HEK293 (cell line): ENCODE measurements around the gene SKAP1.

ENCODE experiments used
- CTCF ChIA-PET: fragments of 350-600 bp; formaldehyde crosslinking; extraction: SDS; loops from one replicate; lab custom pipeline; 2021; ENCODE audit warnings: antibody characterized with exemption; lab: Yijun Ruan, JAX
- POLR2A ChIA-PET: fragments of 300-600 bp; formaldehyde crosslinking; extraction: SDS; loops from one replicate; lab custom pipeline; 2020; ENCODE audit warnings: antibody characterized with exemption, inconsistent platforms; lab: Yijun Ruan, JAX
- H3K27ac ChIP-seq: fragments of 200-500 bp; sonication (Bioruptor generic); 2 replicates; pipeline ENCODE4 v1.5.1; 2014; ENCODE audit warnings: low read depth, low read length, control low read depth, inconsistent platforms; ENCODE audit errors: extremely low read depth
- H3K36me3 ChIP-seq, 2 experiments: fragments of 200-500 bp in 1 of 2; sonication (Bioruptor generic) in 1 of 2; 1 replicate in 1 of 2; 2 replicates in 1 of 2; pipeline ENCODE4 v1.5.1; 2014 to 2017; ENCODE audit warnings: inconsistent platforms in 2 of 2, low read length in 2 of 2; ENCODE audit not compliant: control insufficient read depth in 2 of 2, insufficient read depth in 1 of 2
- H3K4me1 ChIP-seq: fragments of 200-500 bp; sonication (Bioruptor generic); 2 replicates; pipeline ENCODE4 v1.5.1; 2014; ENCODE audit warnings: mild to moderate bottlenecking, low read length, inconsistent platforms; ENCODE audit not compliant: control insufficient read depth, insufficient read depth
- H3K4me3 ChIP-seq: 2 replicates; pipeline ENCODE4 v1.5.1; 2011; ENCODE audit warnings: low read depth, mild to moderate bottlenecking, control low read depth, low read length, moderate library complexity
- H3K9me3 ChIP-seq: fragments of 200-500 bp; sonication (Bioruptor generic); 2 replicates; pipeline ENCODE4 v1.5.1; 2014; ENCODE audit warnings: low read depth, low read length, inconsistent platforms; ENCODE audit not compliant: control insufficient read depth, insufficient read depth
- BCL6B ChIP-seq: fragments of 450-650 bp; formaldehyde crosslinking; IDR thresholded peaks from 2 replicates; pipeline ENCODE4 v1.5.1; 2017; ENCODE audit warnings: missing biosample characterization, missing genetic modification characterization
- MEIS1 ChIP-seq: sonication (generic); formaldehyde crosslinking; IDR thresholded peaks from 2 replicates; pipeline ENCODE4 v1.8.1; 2022; ENCODE audit warnings: missing genetic modification reagents, mild to moderate bottlenecking, borderline replicate concordance
- OVOL3 ChIP-seq: fragments of 450-650 bp; formaldehyde crosslinking; IDR thresholded peaks from 2 replicates; pipeline ENCODE4 v1.5.1; 2016; ENCODE audit warnings: missing biosample characterization, missing genetic modification characterization
- REST ChIP-seq: fragments of 450-650 bp; formaldehyde crosslinking; IDR thresholded peaks from 2 replicates; pipeline ENCODE4 v1.5.1; 2016; ENCODE audit warnings: missing biosample characterization, missing genetic modification characterization
- TRIM28 ChIP-seq: IDR thresholded peaks from 2 replicates; pipeline ENCODE4 v1.6.1; 2011; ENCODE audit warnings: low read length, control low read depth, borderline replicate concordance
- ZBTB44 ChIP-seq: fragments of 450-650 bp; IDR thresholded peaks from 2 replicates; pipeline ENCODE4 v1.5.1; 2018; ENCODE audit warnings: missing biosample characterization, mild to moderate bottlenecking, missing genetic modification characterization
- ZBTB7A ChIP-seq: fragments of 450-650 bp; formaldehyde crosslinking; IDR thresholded peaks from 2 replicates; pipeline ENCODE4 v1.5.1; 2016; ENCODE audit warnings: low read depth, missing biosample characterization, missing genetic modification characterization
- ZNF140 ChIP-seq: fragments of 450-650 bp; formaldehyde crosslinking; IDR thresholded peaks from 2 replicates; pipeline ENCODE4 v1.5.1; 2016; ENCODE audit warnings: missing biosample characterization, missing genetic modification characterization
- ZNF146 ChIP-seq: fragments of 450-650 bp; formaldehyde crosslinking; IDR thresholded peaks from 2 replicates; pipeline ENCODE4 v1.5.1; 2016; ENCODE audit warnings: missing biosample characterization, missing genetic modification characterization
- ZNF174 ChIP-seq: fragments of 450-650 bp; formaldehyde crosslinking; IDR thresholded peaks from 2 replicates; pipeline ENCODE4 v1.5.0; 2017; ENCODE audit warnings: missing biosample characterization, mild to moderate bottlenecking, missing genetic modification characterization
- ZNF221 ChIP-seq: fragments of 450-650 bp; formaldehyde crosslinking; IDR thresholded peaks from 2 replicates; pipeline ENCODE4 v1.5.1; 2017; ENCODE audit warnings: missing biosample characterization, missing genetic modification characterization, borderline replicate concordance
- ZNF239 ChIP-seq: fragments of 450-650 bp; formaldehyde crosslinking; IDR thresholded peaks from 2 replicates; pipeline ENCODE4 v1.5.1; 2016; ENCODE audit warnings: missing biosample characterization, missing genetic modification characterization
- ZNF292 ChIP-seq: fragments of 450-650 bp; formaldehyde crosslinking; IDR thresholded peaks from 2 replicates; pipeline ENCODE4 v1.5.1; 2016; ENCODE audit warnings: low read depth, missing biosample characterization, missing genetic modification characterization, borderline replicate concordance
- ZNF350 ChIP-seq: fragments of 450-650 bp; formaldehyde crosslinking; IDR thresholded peaks from 2 replicates; pipeline ENCODE4 v1.5.0; 2017; ENCODE audit warnings: missing biosample characterization, mild to moderate bottlenecking, missing genetic modification characterization
- ZNF48 ChIP-seq: fragments of 450-650 bp; formaldehyde crosslinking; IDR thresholded peaks from 2 replicates; pipeline ENCODE4 v1.5.1; 2016; ENCODE audit warnings: missing biosample characterization, missing genetic modification characterization
- ZNF501 ChIP-seq: fragments of 450-650 bp; formaldehyde crosslinking; IDR thresholded peaks from 2 replicates; pipeline ENCODE4 v1.5.1; 2016; ENCODE audit warnings: missing biosample characterization, missing genetic modification characterization
- ZNF529 ChIP-seq: fragments of 450-650 bp; formaldehyde crosslinking; IDR thresholded peaks from 2 replicates; pipeline ENCODE4 v1.5.1; 2017; ENCODE audit warnings: missing genetic modification characterization, missing biosample characterization; ENCODE audit not compliant: insufficient replicate concordance
- ZNF658 ChIP-seq: fragments of 450-650 bp; formaldehyde crosslinking; IDR thresholded peaks from 2 replicates; pipeline ENCODE4; 2016; ENCODE audit warnings: missing biosample characterization, missing genetic modification characterization
- ZNF692 ChIP-seq: fragments of 450-650 bp; formaldehyde crosslinking; IDR thresholded peaks from 2 replicates; pipeline ENCODE4 v1.5.1; 2016; ENCODE audit warnings: missing biosample characterization, missing genetic modification characterization
- ZNF76 ChIP-seq: fragments of 450-650 bp; formaldehyde crosslinking; IDR thresholded peaks from 2 replicates; pipeline ENCODE4; 2016; ENCODE audit warnings: low read depth, missing biosample characterization, missing genetic modification characterization, borderline replicate concordance
- ZNF785 ChIP-seq: fragments of 450-650 bp; formaldehyde crosslinking; IDR thresholded peaks from 2 replicates; pipeline ENCODE4 v1.5.1; 2016; ENCODE audit warnings: missing biosample characterization, missing genetic modification characterization
- TF ChIP-seq, protein P1 (sequence below): fragments of 450-650 bp; formaldehyde crosslinking; IDR thresholded peaks from 2 replicates; pipeline ENCODE4 v1.5.1; 2016; ENCODE audit warnings: missing biosample characterization, missing genetic modification characterization

The SKAP1 gene

GRCh38 chr17:48121923-48122664 lies 307.9 kb downstream of the SKAP1 start:
- ChIA-PET POLR2A (interaction anchor here (1.5 kb wide), 1 partner anchor 15 kb away, joined by 4 read pairs; the partner anchor contains the start of gene SNX11), CTCF (interaction anchor here (0.6 to 2.5 kb wide), 7 partner anchors 8 to 95 kb away, joined by 3 to 16 read pairs (median 6); no protein-coding TSS in a partner anchor)
- Histone ChIP-seq H3K4me3 (no peak overlapping the region), H3K4me1 (no peaks in the 10 kb centered on the region), H3K27ac (no peak overlapping the region), H3K9me3 (no peaks in the 10 kb centered on the region), H3K36me3 (peaks cover 28 to 72% of the 10 kb centered on the region in 2 experiments; a peak in 2 of 3 replicates)
- TF ChIP-seq OVOL3 (tag by site-specific recombination) (no peak), BCL6B (no peak), ZBTB7A (no peak), ZNF529 (no peak), ZNF692 (tag by site-specific recombination) (no peak), ZBTB44 (tag by site-specific recombination) (no peak), ZNF48 (tag by site-specific recombination) (no peak), ZNF292 (tag by site-specific recombination) (no peak), ZNF174 (tag by site-specific recombination) (no peak), ZNF140 (tag by site-specific recombination) (no peak), ZNF350 (tag by site-specific recombination) (no peak)
- TF ChIP-seq, protein P1, sequence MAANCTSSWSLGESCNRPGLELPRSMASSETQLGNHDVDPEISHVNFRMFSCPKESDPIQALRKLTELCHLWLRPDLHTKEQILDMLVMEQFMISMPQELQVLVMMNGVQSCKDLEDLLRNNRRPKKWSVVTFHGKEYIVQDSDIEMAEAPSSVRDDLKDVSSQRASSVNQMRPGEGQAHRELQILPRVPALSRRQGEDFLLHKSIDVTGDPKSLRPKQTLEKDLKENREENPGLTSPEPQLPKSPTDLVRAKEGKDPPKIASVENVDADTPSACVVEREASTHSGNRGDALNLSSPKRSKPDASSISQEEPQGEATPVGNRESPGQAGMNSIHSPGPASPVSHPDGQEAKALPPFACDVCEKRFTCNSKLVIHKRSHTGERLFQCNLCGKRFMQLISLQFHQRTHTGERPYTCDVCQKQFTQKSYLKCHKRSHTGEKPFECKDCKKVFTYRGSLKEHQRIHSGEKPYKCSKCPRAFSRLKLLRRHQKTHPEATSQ (tag by site-specific recombination), result no peak

DNA sequence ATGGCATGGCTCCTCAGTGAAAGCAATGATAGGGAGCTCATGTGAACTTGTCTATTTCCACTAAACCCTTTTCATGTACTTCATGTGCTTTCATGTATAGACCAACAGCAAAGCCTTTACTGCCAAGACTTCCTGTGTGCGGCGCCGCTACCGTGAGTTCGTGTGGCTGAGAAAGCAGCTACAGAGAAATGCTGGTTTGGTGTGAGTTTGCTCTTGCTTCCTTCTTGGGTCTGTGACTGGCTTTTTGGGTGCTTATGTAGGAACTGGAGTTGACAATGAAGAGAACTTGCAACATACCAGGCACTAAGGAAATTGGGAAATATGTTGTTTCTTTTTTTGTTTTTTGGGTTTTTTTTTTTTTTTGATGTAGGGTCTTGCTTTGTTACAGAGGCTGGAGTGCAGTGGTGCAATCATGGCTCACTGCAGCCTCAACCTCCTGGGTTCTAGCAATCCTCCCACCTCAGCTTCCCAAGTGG lies 316.8 kb downstream of the SKAP1 start:
- H3K9me3 ChIP-seq, result no peaks in the 10 kb centered on the region
- H3K4me3 ChIP-seq, result no peak overlapping the region
- POLR2A ChIA-PET, result no interaction called here
- CTCF ChIA-PET, result interaction anchor here (0.7 to 1.2 kb wide), 3 partner anchors 10 to 270 kb away, joined by 3 to 4 read pairs (median 3); no protein-coding TSS in a partner anchor
- H3K4me1 ChIP-seq, result peaks cover 8% of the 10 kb centered on the region
- peaks cover 39% of the 10 kb centered on the region in 2 experiments for H3K36me3 ChIP-seq
- TF ChIP-seq ZNF785 (tag by site-specific recombination) (no peak), ZNF658 (tag by site-specific recombination) (no peak)
- no peak overlapping the region for H3K27ac ChIP-seq

DNA sequence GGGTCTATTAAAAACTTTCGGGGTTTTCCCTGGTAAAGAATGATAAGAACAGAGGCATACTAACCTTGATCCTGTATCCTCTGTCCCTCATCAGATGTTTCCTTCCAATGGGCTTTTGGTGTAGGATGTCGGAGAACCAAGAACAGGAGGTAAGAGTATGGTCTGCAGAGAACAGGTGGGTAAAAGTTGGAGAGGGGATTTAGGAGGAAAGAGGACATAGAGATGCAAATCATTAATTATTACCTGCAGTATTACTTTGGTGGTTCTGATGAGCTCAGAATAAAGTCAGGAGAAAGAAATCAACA lies 318.1 kb downstream of the SKAP1 start:
- POLR2A ChIA-PET, result interaction anchor here (1.7 kb wide), 1 partner anchor 11 kb away, joined by 6 read pairs; the partner anchor contains the start of gene CBX1
- CTCF ChIA-PET, result no interaction called here
- no peak overlapping the region for H3K4me3 ChIP-seq
- no peaks in the 10 kb centered on the region for H3K9me3 ChIP-seq
- H3K27ac ChIP-seq, result no peak overlapping the region
- peaks cover 29 to 30% of the 10 kb centered on the region in 2 experiments for H3K36me3 ChIP-seq
- peaks cover 8% of the 10 kb centered on the region for H3K4me1 ChIP-seq
- no peak for TF ChIP-seq ZNF221
- TF ChIP-seq ZNF239, result no peak
- TF ChIP-seq ZNF76 (tag by site-specific recombination), result no peak
- no peak for TF ChIP-seq ZNF48 (tag by site-specific recombination)
- no peak for TF ChIP-seq TRIM28
- TF ChIP-seq MEIS1 (CRISPR knock-in tag), result no peak
- no peak for TF ChIP-seq REST (tag by site-specific recombination)
- TF ChIP-seq ZNF501 (tag by site-specific recombination), result no peak
- TF ChIP-seq ZNF146, result no peak
